CD4-positive, alpha-beta T cell treated with Interleukin-17A for 1 hour (primary cell): ENCODE measurements around the gene SRGAP1.
"Not testable (repeated sequence)": the region's sequence is repeated elsewhere in the genome, so short reads cannot be mapped to it uniquely, and the experiment has no call there.

Source experiments
- DNase-seq: peaks from one replicate; pipeline ENCODE4 v3.0.0-alpha.2; 2020

The SRGAP1 gene

DNA sequence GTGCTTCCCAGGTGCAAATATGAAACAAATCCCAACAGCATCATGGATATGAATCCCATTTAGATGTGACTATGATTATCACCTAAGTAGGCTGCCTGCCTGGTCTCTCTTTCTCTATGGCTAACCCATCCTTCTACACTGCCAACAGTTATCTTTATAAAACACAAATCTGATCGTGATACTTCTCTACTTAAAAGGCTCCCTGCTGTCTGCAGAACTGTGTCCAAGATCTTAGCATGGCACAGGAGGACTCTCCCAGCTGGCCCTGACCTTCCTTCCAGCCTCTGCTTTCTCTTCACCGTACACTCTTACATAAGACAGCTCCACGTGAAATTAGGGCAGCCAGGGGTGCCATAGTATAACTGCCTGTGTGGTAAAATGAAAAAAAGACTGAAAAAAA, 3.5 kb upstream of the SRGAP1 start:
- DNase-seq: no peak

DNA sequence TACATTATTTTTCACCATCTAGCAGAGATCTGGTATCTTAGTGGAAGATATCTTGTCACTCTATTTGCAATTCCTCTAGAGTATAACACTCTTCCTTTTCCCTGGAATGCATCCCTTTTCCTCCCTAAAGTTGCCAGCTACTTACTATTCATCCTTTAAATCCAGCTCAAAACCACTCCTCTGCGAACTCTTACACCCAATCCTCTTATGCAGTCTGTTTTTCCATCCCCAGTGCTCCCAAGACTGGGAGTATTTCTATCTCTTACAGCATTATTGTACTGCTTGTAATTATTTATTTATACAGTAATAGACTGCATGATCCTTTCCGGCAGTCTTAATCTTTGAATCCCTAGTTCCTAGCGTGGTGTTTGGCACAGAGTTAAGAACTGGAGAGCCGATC, 2.9 kb upstream of the SRGAP1 start:
- no peak for DNase-seq

DNA sequence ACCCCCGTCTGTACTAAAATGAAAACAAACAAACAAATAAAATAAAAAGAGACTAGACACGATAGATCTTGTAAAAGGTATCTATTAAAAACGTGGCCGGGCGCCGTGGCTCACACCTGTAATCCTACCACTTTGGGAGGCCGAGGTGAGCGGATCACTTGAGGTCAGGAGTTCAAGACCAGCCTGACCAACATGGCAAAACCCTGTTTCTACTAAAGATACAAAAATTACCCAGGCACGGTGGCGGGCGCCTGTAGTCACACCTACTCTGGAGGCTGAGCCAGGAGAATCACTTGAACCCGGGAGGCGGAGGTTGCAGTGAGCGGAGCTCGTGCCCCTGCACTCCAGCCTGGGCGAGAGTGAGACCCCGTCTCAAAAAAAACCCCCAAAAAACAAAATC, 1.8 kb upstream of the SRGAP1 start:
- not testable (repeated sequence) for DNase-seq

DNA sequence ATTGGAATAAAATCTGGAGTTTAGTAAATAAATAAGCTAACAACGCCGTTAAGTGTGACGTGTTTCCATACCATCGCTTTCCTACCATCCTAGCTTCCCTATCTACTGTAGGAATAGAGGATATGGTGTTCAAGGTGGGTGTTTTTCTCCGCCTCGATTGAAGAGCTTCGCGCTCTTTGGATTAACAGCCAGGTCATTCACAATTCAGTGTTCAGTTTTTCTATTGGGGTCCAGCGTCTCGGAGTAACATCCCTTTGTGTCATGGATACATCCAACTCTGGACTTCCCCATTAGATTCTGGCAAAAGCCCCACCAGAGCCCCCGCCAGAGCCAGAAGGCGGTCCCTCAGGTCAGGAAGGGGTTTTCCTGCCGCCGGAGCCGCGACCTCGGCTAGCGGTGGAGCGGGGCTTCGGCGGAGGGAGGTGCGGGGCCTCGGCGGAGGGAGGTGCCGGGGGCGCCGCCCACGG, 1.2 kb upstream of the SRGAP1 start:
- DNase-seq: no peak

DNA sequence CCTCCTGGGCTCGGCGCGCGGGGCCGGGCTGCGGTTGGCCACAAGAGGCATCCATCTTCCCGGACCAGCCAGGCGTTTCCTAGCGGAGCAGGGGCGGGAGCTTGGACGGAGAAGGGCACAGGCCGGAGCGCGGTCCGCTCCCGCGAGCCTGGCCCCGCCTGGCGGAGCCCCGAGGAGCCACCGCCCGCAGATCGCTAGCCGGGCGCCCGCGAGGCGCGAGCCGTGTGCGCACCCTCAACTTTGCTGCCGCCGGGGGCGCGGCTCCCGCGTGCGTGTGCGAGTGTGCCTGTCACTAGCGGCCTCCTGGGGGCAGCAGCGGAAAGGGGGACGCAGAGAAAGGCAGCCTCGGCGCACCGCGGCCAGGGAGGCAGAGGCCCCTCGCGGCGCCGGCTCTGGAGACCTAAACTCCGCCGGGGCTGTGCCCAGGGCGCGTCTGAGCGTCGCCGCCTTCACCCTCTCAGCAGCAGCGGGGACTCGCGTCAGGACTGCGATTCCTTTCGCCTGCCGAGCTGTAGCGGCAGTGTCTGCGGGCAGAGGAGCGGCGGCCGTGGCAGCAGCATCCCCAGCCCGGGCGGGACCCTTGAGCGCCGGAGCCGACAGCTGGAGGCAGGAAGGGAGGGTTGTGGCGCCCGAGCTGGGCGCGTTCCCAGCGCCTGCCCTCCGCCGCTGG, 644 bp upstream of the SRGAP1 start:
- peak; percentile 76 for DNase-seq

DNA sequence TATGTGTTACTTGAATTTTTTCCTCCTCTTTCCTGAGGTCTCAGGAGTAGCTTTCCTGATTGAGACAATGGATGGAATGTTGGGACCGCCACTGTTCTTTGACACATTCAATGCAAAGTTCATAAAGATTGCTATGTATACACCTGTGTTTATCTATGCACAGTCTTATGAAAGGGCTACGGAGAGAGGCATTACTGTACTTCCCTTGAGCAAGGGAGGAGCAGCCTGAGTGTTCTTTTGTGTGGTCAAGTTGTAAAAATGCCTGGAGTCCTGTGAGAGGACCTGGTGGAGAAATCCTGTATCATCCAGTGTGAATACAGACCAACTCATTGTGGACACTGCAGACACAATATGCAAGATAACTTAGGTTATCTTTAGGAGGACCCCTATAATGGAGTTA, 1.2 kb downstream of the SRGAP1 start:
- DNase-seq: no peak

DNA sequence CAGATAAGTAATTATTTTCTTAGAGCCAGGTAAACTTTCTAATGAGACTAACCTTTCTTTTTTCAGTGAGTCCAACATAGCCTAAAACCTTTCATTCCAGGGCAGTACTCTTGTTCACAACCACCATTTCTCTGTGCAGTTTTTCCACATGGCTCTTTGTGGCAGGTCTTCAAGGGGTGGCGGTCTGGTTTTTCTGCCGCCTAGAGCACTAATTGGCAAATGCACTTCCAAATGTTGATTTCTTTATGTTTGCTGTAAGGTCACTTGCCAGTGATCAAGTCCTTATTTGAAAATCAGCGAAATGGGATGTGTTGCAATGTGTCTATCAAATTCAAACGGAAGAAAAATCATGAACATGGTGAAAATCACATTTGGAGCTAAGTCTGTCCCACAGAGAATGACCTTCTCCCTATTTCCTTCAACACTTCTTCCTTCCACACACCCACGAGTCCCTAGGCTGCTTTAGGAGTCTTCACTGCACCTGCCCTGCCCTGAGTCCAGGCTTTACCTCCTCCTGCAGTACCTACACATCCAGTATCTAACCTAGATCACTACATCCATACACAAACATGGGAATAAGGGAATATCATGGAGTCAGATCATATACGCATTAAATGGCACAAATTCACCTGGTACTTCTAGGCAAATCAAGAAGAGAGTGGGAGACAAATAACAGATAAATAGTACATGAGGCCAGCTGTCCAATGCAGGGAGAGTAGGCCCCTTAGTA, 1.9 kb downstream of the SRGAP1 start:
- no peak for DNase-seq

DNA sequence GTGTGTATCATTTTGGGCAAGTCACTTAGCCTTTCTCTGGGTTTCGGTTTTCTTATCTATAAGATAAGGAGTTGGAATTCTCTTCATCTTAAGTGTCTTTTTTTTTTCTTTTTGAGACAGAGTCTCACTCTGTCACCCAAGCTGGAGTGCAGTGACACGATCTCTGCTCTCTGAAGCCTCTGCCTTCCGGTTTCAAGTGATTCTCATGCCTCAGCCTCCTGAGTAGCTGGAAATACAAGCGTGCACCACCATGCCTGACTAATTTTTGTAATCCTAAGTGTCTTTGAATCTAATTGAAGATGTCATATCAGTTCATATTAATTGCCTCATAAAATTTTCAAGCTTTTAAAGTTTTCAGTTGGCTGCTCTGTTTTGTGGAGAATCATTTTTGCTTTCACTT, 4.0 kb downstream of the SRGAP1 start:
- DNase-seq: no peak

DNA sequence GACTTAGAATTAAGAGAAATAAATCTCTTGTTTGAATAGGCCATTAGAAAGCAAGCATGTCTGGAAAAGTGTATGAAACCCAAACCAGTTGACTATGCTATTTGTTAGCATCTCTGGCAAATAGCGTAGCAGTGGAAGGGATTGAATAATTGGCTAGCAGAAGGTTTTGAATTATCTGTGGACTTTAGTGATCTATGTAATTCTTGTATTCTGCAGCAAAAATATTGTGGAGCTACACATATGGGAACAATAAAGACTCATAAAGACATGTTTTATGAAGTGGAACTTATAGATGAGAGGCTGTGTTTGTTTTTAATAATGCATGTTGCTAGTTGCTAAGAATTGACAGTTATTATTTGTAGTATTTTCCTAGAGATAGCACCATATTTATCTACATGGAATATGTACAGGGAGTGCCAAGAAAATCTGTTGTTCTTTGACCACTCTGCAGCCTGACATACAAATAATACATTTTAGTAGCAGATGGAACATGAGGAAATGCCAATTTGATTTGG, 4.7 kb downstream of the SRGAP1 start:
- no peak for DNase-seq

DNA sequence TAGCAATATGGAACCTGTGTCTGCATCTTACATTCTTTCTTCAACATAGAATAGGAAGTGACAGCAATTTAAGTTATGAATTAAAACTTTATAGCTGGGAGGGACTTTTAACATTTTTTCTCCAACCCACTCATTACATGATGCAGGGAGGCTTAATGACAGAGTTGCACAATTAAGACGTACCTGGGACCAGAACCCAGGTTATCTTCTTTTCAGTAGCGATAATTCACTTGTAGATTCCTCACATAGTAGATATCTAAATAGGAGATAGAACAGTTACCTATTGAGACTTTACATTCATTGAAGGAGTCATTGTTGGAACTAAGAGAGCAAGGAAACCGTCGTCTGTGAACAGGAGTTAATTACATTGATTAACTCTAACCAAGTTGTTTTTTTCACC, 5.1 kb downstream of the SRGAP1 start:
- DNase-seq: no peak

DNA sequence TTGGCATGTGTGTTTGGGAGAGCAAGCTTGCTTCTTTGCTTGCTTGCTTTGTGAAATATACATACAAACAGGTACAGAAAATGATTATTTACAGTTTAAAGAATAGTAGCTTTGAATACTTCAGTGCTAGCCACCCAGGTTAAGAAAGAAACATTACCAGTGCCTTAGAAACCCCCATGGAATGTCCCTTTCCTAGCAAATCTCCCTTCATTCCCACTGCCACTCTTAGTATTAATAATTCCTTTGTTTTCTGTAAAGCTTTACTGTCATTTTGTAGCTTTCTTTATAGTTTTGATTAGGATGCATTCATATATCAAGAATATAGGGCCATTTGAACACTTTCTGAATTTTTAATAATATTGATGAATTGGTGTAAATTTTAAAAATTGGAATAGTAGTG, 9.5 kb downstream of the SRGAP1 start:
- DNase-seq: no peak

DNA sequence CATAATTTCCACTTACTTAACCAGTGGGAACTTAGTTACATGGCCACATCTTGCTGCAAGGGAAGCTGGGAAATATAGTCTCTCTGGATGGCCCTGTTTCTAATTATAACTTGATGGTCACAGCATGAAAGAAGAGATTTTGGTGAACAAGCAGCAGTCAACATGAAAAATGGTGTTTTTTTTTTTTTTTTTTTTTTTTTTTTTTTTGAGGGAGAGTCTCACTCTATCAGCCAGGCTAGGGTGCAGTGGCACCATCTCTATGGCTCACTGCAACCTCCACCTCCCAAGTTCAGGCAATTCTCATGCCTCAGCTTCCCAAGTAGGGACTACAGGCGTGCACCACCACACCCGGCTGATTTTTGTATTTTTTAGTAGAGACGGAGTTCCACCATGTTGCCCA, 10.8 kb downstream of the SRGAP1 start:
- no peak for DNase-seq

DNA sequence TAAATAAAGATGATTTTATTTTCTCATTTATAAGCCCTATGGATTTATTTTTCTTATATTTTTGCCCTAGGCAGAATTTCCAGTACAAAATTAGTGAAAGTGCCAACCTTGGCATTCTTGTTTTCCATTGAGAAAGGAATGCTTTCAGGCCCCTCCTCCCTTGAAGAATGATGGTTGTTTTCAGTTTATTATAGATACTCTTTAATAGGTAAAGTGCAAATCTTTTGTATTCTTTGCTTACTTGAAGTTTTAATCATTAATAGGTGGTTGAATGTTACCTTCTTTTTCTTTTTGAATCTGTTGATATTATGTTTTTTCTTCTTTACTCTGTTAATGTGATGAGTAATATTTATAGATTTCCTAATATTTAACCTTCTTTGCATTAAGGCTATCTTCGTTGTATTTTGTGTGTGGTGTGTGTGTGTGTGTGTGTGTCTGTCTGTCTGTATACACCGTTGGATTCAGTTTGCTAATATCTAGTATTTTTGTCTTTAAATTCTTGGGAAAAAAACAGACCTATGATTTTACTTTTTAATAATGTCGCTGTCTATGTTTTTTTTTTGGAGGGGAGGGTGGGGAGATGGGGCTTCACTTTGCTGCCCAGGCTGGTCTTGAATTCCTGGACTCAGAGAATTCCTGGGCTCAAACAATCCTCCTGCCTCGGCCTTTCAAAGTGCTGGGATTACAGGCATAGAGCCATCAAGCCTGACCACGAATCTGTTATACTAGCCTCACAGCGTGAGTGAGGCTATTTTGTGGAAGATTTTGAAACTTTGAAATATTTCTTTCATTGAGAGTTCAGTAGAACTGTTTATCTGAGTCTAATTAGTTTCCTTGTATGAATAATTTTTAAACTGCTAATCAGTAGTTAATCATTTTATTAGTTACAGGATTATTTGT, 13.5 kb downstream of the SRGAP1 start:
- no peak for DNase-seq

DNA sequence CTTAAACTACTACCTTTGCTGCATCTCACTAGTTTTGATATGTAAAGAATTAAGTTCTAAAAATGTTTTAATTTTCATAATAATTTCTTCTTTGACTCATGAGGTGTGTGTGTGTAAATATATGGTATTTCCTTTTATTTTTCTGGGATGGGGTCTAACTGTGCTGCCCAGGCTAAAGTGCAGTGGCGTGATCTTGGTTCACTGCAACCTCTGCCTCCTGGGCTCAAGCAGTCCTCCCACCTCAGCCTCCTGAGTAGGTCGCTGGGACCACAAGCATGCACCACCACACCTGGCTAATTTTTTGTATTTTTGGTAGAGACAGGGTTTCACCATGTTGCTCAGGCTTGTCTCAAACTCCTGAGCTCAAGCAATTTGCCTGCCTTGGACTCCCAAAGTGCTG, 15.4 kb downstream of the SRGAP1 start:
- not testable (repeated sequence) for DNase-seq

DNA sequence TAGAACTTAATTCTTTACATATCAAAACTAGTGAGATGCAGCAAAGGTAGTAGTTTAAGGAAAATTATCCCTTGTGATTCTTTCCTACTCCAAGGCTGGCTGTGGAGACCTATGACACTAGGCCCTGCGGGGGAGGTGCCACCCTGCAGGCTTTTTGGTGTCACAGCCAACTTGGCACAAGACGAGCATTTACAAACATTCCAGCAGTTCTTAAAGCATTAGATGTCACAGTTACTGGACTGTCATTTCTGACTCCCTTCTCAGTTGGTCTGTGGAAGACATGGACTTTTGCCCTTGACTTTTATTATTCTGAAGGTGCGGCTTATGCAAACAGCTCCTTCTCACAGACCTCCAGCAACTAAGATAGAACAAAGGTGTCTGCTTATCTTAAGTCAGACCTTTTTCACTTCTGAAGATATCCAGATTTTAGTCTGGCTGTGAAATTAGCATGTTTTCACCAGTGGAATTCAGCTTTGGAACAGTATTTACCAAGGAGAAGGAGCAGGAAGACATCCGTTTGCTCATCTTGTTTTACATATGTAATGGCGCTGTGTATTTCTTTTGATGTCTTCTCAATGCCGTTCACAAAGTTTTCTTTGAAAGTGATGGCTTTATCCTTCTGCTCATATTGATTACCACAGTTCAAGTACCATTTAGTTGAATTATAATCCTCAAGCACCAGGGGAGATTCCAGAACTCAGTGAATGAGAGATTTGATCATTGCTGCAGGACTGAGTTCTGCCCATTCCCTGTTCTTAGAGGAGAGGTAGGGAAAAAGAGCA, 17.9 kb downstream of the SRGAP1 start:
- DNase-seq: no peak

DNA sequence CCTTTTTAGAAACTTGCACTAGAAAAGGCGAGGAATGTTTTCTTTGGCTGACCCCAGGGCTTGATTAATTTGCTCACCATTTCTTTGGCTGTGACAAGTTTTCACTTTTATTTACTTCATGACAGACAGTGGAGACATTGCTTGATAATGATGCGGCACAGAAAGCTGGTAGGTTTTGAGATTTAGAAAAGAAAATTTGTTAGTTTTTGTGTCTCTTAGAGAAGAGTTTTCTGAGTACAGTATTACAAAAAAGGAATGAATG, 18.4 kb downstream of the SRGAP1 start:
- no peak for DNase-seq

DNA sequence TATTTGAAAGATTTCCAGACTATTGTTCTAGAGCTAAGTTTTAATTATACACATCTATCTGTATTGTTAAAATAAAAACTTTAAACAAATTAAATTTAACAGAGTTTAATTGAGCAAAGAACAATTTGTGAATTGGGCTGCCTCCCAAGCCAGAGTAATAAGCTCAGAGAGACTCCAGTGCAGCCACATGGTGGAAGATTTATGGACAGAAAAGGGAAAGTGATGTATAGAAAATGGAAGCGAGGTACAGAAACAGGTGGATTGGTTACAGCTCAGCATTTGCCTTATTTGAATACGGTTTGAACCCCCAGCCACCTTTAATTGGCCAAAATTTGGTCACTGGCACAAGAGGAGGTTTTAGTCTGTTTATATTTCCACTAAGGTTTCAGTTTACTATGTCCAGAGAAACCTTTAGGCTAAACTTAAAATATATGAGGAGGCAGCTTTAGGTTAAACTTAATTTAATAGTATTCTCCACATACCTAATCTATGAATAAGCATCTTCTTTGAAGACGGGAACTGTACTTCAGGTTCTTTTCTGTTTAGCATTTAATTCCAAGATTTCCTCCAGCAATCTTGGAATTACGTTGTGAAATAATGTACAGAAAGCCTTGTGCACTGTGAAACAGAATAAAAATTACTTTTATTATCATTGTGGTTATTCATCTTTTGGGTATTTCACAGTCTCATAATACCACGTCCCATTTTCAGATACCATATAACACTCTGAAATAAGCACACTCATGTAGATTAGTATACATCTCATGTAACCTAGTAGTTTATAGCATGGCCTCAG, 19.4 kb downstream of the SRGAP1 start:
- DNase-seq: no peak

DNA sequence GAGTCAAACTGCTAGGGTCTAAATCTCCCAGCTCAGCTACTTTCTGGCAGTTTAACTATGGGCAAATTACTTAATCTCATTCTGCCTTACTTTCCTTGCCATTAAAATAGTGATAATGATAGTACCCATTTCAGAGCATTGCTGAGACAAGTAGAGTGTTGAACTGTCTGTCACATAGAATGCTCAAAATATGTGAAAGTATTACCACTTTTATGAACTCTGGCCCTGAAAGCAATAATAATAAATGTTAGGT, 19.9 kb downstream of the SRGAP1 start:
- DNase-seq: no peak

DNA sequence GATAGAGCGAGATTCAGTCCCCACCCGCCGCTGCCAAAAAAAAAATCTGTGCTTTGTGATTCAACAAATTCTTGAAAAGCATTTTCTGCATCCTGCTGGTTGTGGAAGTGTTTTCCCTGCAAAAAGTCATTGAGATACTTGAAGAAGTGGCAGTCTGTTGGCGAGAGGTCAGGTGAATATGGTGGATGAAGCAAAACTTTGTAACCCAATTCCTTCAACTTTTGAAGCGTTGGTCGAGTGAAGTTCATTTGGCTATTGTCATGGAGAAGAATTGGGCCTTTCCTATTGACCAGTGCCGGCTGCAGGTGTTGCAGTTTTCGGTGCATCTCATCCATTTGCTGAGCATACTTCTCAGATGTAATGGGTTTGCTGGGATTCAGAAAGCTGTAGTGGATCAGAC, 20.9 kb downstream of the SRGAP1 start:
- DNase-seq: no peak

DNA sequence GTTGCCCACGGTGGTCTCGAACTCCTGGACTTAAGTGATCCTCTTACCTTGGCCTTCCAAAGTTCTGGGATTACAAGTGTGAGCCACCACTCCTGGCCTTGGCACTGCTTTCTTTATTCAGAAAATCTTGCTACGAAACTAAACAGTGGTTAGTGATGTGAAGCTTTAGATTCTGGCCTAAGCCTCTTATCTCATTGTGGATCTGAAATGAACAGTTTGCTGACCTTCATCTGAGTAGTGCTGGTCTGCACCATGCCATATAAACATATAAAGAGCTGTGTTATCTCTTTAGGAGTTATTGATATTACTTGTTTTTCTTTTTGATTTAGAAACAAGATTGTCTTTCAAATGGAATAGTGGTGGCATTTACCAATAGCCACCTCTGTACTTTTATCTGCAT, 22.6 kb downstream of the SRGAP1 start:
- no peak for DNase-seq

DNA sequence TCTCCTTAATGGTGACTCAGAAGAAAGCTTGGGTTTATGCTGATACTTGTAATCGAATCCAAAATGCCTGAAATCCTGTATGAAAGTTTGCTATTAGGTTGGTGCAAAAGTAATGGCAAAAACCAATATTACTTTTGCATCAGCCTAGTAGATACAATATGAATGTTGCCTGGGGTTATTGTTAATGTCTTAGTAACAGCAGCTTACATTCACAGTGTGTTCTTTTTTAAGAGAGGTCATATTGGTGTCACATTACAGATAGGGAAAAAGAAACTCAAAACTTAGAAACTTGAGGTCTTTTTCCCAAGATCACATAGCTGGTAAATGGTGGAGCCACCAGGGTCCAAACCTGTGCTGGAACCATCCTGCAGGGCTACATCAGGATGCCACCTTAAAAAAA, 25.2 kb downstream of the SRGAP1 start:
- no peak for DNase-seq

DNA sequence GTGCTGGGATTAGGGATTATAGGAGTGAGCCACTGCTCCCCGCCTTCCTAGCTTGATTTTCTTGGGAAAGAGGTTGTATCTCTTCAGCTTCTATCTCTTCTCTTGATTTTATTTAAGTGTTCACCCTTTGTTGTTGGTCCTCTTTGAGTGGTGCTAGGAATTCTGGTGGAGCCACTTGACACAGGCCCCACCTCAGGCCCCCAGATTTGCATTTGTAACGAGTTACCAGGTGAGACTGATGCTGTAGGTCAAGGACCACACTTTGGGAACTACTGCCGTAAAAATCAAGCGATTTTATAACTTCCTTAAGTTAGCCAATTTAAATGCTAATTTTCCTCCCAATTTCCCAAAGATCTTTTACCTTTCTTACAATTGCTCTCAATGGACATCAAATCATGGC, 26.3 kb downstream of the SRGAP1 start:
- no peak for DNase-seq
